GM18861 (cell line): ENCODE measurements around the gene ZBTB16.

Experiments used
- ATAC-seq: cut with Tn5 transposase; IDR thresholded peaks from one replicate; pipeline ENCODE4 v1.9.1; 2021; ENCODE audit not compliant: unreplicated experiment

Gene ZBTB16

GRCh38 chr11:114063149-114063828, 3.8 kb downstream of the ZBTB16 start:
- no peak for ATAC-seq

DNA sequence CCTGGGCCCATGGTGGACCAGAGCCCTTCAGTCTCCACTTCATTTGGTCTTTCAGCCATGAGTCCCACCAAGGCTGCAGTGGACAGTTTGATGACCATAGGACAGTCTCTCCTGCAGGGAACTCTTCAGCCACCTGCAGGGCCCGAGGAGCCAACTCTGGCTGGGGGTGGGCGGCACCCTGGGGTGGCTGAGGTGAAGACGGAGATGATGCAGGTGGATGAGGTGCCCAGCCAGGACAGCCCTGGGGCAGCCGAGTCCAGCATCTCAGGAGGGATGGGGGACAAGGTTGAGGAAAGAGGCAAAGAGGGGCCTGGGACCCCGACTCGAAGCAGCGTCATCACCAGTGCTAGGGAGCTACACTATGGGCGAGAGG, 4.3 kb downstream of the ZBTB16 start:
- ATAC-seq, result no peak

GRCh38 chr11:114064216-114064615, 4.7 kb downstream of the ZBTB16 start:
- no peak for ATAC-seq

GRCh38 chr11:114065094-114065493, 5.6 kb downstream of the ZBTB16 start:
- ATAC-seq, result no peak

- no peak for ATAC-seq
Measured at GRCh38 chr11:114066046-114066648, 6.6 kb downstream of the ZBTB16 start.

GRCh38 chr11:114068327-114068726, 8.8 kb downstream of the ZBTB16 start:
- no peak for ATAC-seq

DNA sequence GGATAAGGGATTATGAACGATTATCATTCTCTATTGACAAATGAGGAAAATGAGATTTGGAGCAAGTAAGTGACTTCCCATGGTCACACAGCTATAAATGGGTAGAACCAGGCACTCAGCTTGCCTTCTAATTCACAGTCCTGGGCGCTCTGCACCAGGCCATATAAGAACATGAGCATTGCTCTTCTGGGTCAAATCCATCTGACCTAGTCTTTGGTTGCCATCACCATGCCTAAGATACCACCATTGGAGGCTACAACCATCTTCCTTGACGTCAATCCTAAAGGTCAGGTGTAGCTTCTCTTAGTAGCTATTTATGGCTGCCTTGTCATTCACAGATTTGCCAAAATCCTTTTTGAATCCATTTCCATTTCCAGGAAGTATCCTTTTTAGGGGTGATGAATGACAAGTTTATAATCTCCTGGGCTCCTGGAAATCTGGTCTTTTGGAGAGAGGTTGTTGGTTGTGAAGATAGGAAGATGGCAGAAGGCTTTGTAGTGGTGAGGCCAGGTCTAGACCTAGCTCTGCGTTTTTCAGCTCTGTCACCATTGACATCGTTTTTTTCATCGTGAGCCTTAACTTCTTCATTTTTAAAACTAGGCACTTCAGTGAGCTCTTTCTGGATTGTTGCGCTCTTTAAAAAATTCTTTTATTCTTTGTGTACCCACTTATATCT, 11.1 kb downstream of the ZBTB16 start:
- no peak for ATAC-seq

GRCh38 chr11:114073007-114073827, 13.7 kb downstream of the ZBTB16 start:
- ATAC-seq, result no peak

GRCh38 chr11:114073828-114074381, 14.4 kb downstream of the ZBTB16 start:
- no peak for ATAC-seq

- no peak for ATAC-seq
Measured at GRCh38 chr11:114074546-114075343, 15.2 kb downstream of the ZBTB16 start.

GRCh38 chr11:114075344-114075610, 15.8 kb downstream of the ZBTB16 start:
- ATAC-seq, result no peak

DNA sequence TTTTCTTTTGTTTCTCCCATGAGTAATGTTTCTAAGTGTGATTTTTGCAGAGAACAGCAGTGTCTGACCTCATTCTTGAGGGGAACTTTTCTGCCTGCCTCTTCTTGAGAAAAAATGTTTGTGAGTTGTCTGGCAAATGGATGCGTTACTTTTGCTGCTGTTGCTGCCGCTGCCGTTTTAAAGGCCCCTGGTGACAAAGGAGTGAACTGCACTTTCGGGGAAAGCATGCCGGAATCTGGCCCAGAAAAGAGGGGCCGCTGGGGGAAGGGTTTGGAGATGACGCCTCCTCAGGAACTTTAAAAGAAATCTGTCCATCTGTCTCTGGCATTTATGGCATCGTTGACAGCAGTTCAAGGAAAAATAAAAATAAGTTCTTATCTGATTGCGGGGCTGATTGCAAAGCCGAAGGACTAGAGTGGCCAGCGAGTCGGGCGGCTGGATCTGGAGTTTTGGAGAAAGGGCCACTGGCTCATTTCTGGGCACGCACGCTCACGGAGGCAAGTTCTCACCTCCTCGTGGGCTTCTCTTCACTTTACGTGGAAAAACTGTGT, 16.5 kb downstream of the ZBTB16 start:
- no peak for ATAC-seq

GRCh38 chr11:114076921-114077331, 17.4 kb downstream of the ZBTB16 start:
- ATAC-seq, result no peak

- ATAC-seq, result no peak
Measured at GRCh38 chr11:114077482-114078305, 18.2 kb downstream of the ZBTB16 start.

- ATAC-seq, result no peak
Measured at GRCh38 chr11:114078423-114078822, 18.9 kb downstream of the ZBTB16 start.

DNA sequence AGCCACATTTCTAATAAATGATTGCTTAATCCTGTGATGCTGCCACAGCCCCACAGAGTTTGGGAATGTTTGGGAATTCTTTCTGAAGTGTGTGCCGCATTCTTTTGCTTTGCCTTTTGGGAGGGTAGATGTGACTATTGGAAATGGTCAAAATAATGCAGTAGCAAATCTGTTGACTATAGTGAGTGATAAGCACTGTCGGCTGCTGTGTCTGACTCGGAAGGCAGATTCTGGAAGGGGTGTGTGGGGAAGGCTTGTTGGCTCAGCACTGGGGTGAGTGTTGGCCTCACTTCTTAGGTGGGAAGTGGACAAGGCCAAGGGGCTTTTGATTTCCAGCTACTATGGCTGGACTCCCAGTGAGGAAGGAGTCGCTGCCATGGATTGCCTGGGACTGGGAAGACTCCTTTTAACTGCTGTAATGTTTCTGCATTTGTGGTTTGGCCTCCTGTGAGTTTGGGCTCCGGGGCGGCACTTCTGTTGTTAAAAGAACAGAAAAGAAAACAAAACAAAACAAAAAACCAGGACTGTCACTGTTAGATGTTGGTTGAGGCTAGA, 20.1 kb downstream of the ZBTB16 start:
- no peak for ATAC-seq

DNA sequence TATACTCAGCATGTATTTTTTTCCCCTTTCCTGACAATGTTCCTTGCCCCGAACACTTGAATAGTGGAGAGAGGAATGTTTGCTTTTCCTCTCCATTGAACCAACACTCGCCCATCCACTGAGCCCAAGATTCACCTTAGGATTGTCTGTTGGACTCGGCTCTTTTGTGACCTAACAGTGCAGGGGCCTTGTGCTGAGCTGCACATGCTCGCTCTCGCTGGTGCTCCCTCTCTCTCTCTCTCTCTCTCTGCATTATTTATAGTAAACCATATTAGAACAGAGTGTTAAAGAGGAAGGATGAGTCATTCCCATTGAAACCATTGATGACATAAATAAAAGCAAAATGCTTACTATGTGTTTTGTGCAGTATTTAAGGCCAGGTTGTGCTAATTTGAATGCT, 20.7 kb downstream of the ZBTB16 start:
- no peak for ATAC-seq

GRCh38 chr11:114080769-114081168, 21.3 kb downstream of the ZBTB16 start:
- ATAC-seq, result no peak
